GM21528 (cell line): Measurements from ENCODE around the gene NUP153.
A peak's percentile ranks its signal among the peaks of the same experiment; 100 is the strongest.
"Not testable (repeated sequence)": the region's sequence is repeated elsewhere in the genome, so short reads cannot be mapped to it uniquely, and the experiment has no call there.

Experiments used
- ATAC-seq: cut with Tn5 transposase; IDR thresholded peaks from one replicate; pipeline ENCODE4 v1.9.1; 2021; ENCODE audit warnings: mild to moderate bottlenecking, moderate library complexity; ENCODE audit not compliant: unreplicated experiment, low FRiP score

The NUP153 gene

GRCh38 chr6:17706580-17707370 is at the start of gene NUP153:
NUP153 (minus strand) TSS chr6:17706925; CDS start chr6:17706387, 538 bp downstream.
- ATAC-seq = peak; percentile 64

DNA sequence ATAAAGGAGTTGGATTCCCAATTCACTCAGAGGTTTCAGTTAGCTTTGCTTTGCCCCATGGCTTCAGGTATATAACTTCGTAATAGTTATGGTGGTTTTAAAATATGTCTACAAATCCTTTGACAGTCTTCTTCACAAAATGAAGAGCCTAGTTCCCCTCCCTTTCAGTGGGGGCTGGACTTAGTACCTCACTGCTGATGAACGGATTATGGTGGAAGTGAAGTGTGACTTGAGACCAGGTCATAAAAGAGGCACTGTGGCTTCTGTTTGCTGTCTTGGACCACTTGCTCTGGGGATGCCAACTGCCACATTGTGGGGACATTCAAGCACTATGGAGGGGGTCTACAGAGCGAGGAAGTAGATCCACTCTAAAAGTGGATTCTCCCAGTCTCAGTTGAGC is 47.5 kb upstream of the NUP153 start:
- ATAC-seq = no peak

DNA sequence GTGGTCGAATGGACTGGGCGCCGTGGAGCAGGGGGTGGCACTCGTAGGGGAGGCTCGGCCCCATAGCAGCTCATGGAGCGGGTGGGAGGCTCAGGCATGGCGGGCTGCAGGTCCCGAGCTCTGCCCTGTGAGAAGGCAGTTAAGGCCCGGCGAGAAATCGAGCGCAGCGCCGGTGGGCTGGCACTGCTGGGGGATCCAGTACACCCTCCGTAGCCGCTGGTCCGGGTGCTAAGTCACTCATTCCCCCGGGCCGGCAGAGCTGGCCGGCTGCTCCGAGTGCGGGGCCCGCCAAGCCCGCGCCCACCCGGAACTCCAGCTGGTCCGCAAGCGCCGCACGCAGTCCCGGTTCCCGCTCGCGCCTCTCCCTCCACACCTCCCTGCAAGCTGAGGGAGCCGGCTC is 38.6 kb upstream of the NUP153 start:
- not testable (repeated sequence) for ATAC-seq

- not testable (repeated sequence) for ATAC-seq
Observed at GRCh38 chr6:17744757-17745308, 38.1 kb upstream of the NUP153 start.

- no peak for ATAC-seq
Observed at GRCh38 chr6:17744019-17744756, 37.5 kb upstream of the NUP153 start.

- ATAC-seq = no peak
Observed at GRCh38 chr6:17741507-17741906, 34.8 kb upstream of the NUP153 start.

DNA sequence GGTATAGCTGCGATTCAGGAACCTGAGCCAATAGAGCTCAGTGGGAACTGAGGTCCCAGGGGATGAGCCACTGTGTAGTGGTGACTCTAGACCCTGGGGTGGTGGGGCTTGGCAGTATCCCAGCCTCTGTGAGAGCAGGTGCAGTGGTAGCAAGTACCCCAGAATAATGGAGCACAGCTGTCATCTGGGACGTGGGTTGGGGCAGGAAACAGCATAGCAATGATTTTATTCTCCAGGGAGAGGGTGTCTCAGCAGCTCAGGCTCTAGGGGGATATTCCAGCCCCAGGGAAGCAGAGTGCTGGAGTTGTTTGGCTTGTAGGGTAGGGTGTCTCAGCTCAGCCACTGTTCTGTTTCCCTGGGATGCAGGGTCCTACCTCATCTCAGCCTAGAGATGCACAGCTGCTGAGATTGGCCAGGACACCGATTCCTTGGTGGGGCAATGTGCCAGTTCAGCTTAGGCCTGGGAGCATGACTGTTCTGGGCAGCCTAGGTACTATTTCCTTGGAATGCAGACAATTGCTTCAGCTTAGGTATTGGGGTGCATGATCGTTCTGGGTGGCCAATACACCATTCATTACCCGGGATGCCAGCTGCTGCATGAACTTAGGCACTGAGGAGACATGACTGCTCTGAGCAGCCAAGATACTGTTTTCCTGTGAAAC is 34.0 kb upstream of the NUP153 start:
- no peak for ATAC-seq

- ATAC-seq = no peak
Observed at GRCh38 chr6:17737704-17738252, 31.1 kb upstream of the NUP153 start.

GRCh38 chr6:17735311-17735710 is 28.6 kb upstream of the NUP153 start:
- not testable (repeated sequence) for ATAC-seq

GRCh38 chr6:17730078-17730704 is 23.5 kb upstream of the NUP153 start:
- no peak for ATAC-seq

GRCh38 chr6:17729223-17730077 is 22.7 kb upstream of the NUP153 start:
- ATAC-seq = no peak

DNA sequence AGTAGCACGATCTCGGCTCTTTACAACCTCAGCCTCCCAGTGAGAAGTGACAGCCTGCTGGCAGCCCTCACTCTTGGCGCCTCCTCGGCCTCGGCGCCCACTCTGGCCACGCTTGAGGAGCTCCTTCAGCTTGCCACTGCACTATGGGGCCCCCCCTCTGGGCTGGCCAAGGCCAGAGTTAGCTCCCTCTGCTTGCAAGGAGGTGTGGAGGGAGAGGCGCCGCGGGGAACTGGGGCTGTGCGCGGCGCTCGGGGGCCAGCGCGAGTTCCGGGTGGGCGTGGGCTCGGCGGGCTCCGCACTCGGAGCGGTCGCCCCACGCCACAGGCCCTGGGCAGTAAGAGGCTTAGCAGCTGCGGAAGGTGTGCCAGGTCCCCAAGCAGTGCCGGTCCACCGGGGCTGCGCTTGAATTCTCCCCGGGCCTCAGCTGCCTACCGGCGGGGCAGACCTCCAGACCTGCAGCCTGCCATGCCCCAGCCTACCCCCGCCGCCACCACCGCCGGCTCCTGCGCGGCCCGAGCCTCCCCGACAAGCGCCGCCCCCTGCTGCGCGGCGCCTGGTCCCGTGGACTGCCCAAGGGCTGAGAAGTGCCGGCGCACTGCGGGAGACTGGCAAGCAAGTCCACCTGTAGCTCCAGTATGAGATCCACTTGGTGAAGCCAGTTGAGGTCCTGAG is 22.0 kb upstream of the NUP153 start:
- no peak for ATAC-seq

DNA sequence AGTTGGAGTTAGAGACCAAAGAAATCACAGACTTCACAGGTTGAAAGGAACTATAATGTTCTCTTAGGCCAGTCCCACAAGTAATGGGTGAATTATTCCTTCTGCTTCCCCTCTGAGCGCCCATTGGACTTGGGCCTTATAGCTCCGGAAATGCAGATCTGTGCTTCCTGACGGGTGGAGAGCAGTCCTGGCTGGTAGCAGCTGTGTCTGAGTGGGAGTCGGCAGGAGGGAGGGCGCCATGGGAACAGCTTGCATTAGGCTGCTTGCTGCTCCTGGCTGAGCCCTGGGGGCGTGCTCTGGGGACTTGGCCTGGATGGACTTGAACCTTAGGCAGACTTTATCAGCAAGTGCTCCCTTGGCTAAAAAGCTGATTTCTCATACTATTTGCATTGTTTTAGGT is 18.4 kb upstream of the NUP153 start:
- no peak for ATAC-seq

DNA sequence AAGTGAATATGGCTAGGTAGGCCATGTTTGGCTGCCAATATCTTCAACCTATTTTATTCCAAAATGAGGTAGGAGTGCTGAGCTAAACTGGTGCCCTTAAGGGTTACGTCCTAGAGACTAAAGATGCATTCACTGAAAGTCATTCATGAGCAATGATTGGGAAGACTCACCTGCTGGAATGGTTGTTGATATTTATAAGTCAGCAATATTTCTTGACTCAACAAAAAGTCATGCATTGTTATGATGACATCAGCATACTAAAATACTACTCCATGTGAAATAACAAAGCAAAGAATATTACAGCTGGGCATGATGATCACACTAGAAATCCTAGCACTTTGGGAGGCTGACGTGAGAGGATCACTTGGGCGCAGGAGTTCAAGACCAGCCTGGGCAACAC is 17.6 kb upstream of the NUP153 start:
- no peak for ATAC-seq

DNA sequence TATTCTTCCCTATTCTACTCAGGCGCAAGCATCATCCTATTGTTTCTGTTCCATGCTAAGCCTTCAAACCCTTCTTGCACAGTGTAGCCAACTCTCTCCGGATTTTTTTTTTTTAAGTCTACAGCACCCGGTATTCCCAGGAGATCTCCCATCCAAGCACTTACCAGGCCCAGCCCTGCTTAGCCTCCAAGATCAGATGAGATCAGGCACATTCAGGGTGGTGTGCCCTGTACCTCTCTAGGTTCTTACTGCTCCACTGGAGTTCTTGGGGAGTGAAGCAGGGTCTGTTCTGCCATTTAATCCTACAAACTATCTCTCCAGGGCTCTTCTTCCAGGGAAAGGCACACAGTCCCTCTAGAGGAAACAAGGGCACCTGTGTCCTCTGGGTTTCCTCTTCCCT is 14.9 kb upstream of the NUP153 start:
- no peak for ATAC-seq

DNA sequence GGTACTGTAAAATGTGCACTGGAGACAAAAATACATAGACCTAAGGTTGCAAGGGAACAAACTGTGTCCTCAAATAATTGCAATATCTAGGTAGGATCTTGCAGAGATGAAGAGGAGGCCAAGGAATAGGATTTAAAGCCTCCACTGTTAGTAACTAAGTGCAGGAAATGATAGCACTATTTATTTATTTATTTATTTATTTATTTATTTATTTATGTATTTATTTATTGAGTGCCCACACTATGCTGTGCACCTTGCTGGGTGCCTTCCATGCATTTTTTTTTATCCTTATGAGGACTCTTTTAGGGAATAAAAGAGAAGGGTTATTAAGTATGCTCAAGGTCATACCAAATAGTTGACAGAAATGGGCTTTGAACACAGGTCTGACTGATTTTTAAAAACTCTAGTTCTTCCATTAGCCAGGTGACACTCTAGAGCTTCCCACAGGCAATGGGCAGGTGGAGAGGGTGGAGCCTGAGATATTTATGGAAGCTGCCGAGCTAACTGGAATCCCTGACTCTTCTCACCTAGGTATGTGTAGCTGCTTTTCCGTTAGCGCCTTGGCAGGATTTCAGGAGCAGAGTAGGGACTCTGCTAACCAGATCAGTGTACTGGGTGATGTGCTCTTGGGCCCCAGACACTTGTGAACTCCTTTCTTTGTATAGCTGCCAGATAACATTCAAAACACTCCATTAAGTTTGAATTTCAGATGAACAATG is 12.8 kb upstream of the NUP153 start:
- no peak for ATAC-seq

GRCh38 chr6:17716221-17716620 is 9.5 kb upstream of the NUP153 start:
- ATAC-seq = no peak
